ENCODE measurements around the gene ADGRE2.
"Not testable (repeated sequence)": the region's sequence is repeated elsewhere in the genome, so short reads cannot be mapped to it uniquely, and the experiment has no call there.

The ADGRE2 gene

GRCh38 chr19:14777645-14778044 lies 715 bp downstream of the ADGRE2 start:
- DNase-seq = not testable (repeated sequence)

DNA sequence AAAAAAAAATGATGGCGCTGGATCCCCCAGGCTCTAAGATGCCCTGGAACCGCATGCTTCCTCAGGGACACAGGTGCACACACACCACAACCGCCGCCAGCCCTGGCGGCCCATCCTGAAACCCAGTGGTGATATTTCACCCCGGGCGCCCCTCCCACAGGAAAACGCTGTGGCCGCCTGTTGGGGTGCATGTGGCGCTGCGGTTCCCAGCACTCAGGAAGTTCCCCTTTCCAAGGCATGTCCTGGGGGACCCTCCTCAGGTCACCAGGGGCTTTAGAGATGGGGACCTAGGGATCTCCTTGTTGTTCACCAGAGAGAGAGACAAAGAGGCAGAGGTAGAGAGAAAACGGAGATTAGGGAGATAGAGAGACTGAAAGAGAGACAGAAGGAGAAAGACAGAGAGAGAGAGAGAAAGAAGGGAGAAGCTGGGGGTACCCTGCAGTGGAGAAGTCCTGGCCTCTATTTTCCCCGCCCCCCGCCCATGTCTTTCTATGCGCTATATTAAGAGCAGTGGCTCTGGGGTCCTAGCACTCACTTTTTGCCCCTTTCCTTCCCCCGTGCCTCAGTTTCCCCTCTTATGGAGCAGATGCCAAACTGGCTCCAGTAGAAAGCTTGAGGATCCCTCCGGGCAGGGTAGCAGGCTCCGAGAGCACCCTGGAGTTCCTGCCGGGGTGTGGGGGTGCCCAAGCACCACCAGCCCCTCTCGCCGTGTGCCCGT lies 2.3 kb downstream of the ADGRE2 start:
- DNase-seq = no peak

DNA sequence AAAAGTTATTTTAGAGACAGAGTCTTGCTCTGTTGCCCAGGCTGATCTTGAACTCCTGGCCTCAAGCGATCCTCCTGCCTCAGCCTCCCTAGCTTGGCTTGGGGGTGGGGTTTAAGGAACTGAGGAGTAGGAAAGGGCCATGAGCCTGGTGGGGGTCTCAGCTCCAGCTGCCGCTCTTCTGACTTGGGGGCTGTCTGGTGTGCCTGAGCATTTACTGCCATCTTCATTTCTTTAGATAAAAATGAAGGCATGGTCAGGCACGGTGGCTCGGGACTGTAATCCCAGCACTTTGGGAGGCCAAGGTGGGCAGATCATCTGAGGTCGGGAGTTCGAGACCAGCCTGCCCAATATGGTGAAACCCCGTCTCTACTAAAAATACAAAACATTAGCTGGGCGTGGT lies 3.0 kb downstream of the ADGRE2 start:
- DNase-seq = not testable (repeated sequence)

DNA sequence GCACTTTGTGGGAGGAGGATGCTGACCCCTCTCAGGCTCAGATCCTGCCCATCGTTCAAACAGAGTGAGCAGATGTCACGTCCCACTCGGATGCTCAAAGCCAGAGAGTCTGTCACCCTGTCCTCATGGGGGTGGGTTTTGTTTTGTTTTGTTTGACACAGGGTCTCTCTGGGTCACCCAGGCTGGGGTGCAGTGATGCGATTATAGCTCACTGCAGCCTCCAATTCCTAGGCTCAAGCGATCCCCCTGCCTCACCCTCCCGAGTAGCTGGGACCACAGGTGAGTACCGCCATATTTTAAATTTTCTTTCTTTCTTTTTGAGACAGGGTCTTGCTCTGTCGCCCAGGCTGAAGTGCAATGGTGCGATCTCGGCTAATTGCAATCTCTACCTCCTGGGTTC lies 4.0 kb downstream of the ADGRE2 start:
- no peak for DNase-seq

DNA sequence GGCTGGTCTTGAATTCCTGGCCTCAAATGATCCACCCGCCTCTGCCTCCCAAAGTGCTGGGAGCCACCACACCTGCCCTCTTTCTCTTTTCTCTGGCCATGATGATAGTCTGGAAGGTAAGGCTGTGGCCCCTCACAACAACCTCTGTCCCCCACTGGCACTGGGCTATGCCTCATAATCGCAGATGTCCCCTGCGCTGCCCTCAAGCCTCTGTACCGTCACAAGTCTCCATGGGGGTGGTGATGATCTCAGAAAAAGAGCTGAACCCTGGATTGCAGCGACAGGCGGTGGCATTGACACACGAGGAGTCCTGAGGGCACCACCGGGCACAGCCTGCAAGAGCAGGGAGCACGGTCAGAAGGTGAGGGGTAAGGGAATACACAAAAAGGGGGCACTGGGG lies 4.6 kb downstream of the ADGRE2 start:
- DNase-seq = not testable (repeated sequence)

DNA sequence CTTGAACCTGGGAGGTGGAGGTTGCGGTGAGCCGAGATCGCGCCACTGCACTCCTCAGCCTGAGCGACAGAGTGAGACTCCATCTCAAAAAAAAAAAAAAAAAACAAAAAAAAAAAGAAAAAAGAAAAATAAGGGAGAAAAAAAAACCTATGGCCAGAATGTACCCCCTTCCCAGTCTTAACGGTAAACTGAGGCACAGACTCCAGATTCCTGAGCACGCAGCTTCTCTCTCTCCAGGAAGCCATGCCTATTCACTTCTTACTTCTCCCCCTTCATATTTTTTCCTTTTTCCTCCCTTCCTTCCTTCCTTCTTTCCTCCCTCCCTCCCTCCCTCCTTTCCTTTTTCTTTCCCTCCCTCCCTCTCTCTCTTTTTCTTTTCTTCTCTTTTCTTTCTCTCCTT lies 5.4 kb downstream of the ADGRE2 start:
- DNase-seq = no peak

GRCh38 chr19:14772467-14772866 lies 5.9 kb downstream of the ADGRE2 start:
- DNase-seq = no peak

DNA sequence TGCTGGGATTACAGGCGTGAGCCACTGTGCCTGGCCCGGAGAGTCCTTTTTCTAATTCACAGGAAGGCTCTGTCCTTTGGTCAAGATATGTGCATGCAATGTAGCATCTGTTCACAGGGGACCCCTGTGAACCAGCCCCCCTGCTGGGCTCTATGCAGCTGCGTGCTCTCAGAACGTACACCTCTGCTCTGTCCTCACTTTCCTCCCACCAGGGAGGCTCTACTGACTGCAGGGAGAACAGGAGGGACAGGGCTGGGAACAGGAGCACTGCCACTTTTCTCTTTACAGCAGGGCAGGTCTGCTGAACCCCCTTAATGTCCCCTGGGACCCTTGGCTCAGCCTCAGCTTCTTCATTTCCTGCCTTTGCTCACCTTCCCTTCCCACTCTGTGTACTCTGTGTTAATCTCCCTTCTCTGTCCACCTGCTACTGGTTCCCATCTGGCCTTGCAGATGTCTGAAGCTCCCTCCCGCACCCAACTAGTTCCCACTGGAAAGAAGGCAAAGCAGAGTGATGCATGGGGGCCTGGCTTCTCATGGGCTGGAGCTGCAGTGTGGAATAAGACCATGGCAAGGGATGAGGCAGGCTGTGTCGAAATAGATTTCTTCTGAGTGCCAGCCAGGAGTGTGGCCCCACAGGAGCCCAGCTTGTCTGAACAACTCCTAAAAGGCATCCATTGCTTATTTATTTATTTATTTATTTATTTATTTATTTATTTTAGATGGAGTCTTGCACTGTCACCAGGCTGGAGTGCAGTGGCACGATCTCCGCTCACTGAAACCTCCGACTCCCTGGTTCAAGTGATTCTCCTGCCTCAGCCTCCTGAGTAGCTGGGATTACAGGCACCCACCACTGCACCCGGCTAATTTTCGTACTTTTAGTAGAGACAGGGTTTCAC lies 7.2 kb downstream of the ADGRE2 start:
- DNase-seq = no peak

- DNase-seq = no peak
Observed at GRCh38 chr19:14770136-14770535, 8.2 kb downstream of the ADGRE2 start.

DNA sequence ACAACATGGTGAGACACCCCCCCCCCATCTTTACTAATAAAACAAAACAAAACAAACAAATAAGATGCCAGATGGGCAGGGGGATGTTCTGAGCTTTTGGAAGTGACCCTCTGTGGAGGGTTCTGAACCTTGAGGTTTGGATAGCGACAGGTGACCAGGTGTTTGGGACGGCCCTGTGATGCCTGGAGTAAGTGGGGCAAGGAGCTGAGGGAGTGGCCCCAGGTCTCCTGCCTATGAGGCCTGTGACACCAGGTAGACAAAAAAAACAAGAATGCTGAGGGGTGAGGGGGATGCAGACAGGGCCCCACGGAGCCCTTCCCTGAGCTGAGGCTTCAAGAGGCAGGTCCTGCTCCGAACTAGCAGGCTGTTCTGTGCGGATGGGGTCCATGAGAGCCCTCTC lies 9.2 kb downstream of the ADGRE2 start:
- no peak for DNase-seq

GRCh38 chr19:14768001-14768400 lies 10.4 kb downstream of the ADGRE2 start:
- no peak for DNase-seq

DNA sequence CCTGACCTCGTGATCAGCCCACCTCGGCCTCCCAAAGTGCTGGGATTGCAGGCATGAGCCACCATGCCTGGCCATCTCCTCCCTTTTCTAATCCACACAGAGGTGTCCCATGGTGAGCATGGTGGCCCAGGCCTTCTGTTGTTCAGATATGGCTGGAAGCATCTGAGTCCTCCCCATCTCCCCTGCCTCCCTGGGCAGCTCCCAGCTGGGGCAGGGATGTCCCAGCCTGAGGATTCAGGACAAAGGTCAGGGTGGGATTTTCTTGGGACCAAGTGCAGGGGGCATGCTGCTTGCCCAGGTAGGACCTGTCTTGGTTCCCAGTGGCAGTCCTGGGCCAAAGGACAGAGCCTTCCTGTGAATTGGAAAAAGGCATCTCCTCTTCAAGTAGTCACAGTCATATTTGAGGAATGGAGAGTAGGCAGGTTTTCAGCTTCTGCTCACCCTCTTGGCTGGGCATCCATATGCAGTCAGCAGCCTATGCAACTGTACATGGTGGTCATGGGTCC lies 10.8 kb downstream of the ADGRE2 start:
- DNase-seq = no peak

DNA sequence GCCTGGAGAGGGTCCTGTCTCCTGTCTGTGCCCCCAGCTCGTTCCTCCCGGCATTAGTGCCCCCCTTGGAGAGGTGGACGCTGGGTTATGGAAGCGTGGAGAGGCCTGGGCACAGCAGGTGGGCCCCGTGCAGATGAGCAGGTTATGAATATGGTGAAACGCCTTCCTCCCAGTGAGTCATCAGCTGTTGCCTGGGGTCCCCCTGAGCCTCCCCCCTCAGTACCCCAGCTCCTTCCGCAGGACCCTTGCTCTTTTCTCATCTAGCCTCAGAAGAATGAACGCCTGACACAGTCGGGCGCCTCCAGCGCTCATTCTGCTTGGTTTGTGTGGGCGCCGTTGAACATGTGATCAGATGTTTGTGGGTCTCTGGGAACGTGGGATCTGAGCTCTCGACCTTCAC lies 12.5 kb downstream of the ADGRE2 start:
- DNase-seq = not testable (repeated sequence)

GRCh38 chr19:14765403-14765802 lies 13.0 kb downstream of the ADGRE2 start:
- not testable (repeated sequence) for DNase-seq

DNA sequence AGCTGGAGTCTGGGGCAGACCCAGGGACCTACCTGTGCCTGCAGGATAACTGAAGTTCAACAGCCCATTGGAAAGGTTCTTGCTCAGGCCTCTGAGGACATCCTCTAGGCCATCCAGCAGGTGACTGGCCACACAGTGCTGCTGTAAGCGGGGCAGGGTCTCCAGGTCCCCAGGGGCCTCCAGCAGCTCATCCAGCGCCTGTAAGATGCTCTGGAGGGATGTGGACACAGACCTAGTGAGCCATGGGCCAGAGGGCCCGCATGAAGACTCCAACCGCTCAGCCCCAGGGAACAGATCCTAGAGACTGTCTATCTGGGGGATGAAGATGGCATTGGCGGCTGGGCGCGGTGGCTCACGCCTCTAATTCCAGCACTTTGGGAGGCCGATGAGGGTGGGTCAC lies 14.0 kb downstream of the ADGRE2 start:
- no peak for DNase-seq

DNA sequence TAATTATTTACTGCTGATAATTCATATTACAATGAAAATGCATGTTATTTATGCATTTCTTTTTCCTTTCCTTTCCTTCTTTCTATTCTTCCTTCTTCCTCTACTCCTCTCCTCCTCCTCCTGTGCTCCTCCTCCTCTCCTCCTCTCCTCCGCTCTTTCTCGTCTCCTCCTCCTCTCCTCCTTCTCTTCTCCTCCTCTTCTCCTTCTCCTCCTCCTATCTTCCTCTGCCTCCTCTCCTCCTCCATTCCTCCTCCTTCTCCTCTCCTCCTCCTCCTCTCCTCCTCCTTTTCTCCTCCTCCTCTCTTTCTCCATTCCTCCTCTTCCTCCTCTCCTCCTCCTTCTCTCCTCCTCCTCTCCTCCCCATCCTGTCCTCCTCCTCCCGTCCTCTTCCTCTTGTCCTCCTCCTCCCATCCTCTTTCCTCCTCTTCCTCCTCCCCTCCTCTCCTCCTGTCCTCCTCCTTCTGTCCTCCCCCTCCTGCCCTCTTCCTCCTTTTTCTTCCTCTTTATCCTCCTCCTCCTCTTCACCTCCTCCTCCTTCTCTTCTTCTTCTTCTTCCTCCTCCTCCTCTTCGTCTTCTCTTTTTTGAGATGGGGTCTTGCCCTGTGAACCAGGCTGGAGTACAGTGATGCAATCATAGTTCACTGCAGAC lies 14.7 kb downstream of the ADGRE2 start:
- no peak for DNase-seq

- DNase-seq = no peak
Observed at GRCh38 chr19:14762111-14762510, 16.2 kb downstream of the ADGRE2 start.

- no peak for DNase-seq
Observed at GRCh38 chr19:14761607-14762006, 16.8 kb downstream of the ADGRE2 start.

GRCh38 chr19:14758816-14759215 lies 19.5 kb downstream of the ADGRE2 start:
- DNase-seq = no peak

GRCh38 chr19:14748601-14749000 lies 29.8 kb downstream of the ADGRE2 start:
- no peak for DNase-seq

GRCh38 chr19:14746886-14747285 lies 31.5 kb downstream of the ADGRE2 start:
- DNase-seq = no peak

DNA sequence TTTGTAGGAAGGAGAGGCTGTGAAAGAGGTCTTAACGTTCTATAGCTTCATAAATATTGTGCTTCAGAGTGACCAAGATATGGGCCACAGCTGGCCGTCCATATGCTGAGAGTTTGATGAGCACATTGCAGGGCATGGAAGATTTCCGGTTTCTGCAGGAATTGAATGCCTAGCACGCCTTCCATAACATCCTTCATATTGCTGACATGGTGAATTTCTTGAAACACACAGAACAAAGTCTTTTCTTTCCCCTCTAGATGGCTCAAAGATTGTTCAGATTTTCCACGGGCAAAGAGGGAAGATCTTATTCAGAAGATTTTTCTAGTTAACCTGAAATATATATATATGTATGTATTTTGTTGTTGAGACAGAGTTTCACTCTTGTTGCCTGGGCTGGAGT lies 42.4 kb downstream of the ADGRE2 start:
- DNase-seq = no peak

- no peak for DNase-seq
Observed at GRCh38 chr19:14733574-14733973, 44.8 kb downstream of the ADGRE2 start.

- DNase-seq = no peak
Observed at GRCh38 chr19:14732510-14732909, 45.9 kb downstream of the ADGRE2 start.
